GM12873 (cell line): Measurements from ENCODE around the gene TNXB.

Experiments used
- CTCF ChIP-seq: IDR thresholded peaks from 2 replicates; pipeline ENCODE4 v1.5.1; 2012; ENCODE audit warnings: low read depth, mild to moderate bottlenecking, moderate library complexity, low read length, control low read depth; ENCODE audit not compliant: insufficient read depth; ENCODE audit errors: missing control alignments

Gene TNXB

GRCh38 chr6:32151863-32152768, 43.0 kb upstream of the TNXB start, which contains the start of gene PRRT1:
TSS of gene PRRT1 (minus strand) at chr6:32151939. CDS start at chr6:32151827, 112 bp downstream.
- no peak for TF ChIP-seq CTCF

- TF ChIP-seq CTCF, result no peak
These were observed 42.2 kb upstream of the TNXB start for GRCh38 chr6:32151181-32151862.

GRCh38 chr6:32149932-32150870, 41.1 kb upstream of the TNXB start:
- no peak for TF ChIP-seq CTCF

GRCh38 chr6:32149092-32149755, 40.1 kb upstream of the TNXB start:
- TF ChIP-seq CTCF, result no peak

- no peak for TF ChIP-seq CTCF
These were observed 39.4 kb upstream of the TNXB start for GRCh38 chr6:32148289-32149091.

GRCh38 chr6:32147401-32148132, 38.4 kb upstream of the TNXB start:
- TF ChIP-seq CTCF, result peak; percentile 17
